HL-60 (cell line): Measurements from ENCODE around the gene GRIK2.

Experiments used
- DNase-seq, 2 experiments: peaks; one replicate each; pipeline ENCODE4 v3.0.0-alpha.2; 2010 to 2020; ENCODE audit warnings: low read depth in 1 of 2, low spot score in 1 of 2
- H3K27ac ChIP-seq: fragments of 250-450 bp; sonication (Bioruptor Pico); replicated peaks from 2 replicates; pipeline ENCODE4 v1.5.1; 2020; ENCODE audit warnings: mild to moderate bottlenecking, moderate library complexity
- H3K27me3 ChIP-seq: fragments of 250-450 bp; sonication (Bioruptor Pico); 2 replicates; pipeline ENCODE4 v1.5.1; 2021; ENCODE audit warnings: mild to moderate bottlenecking, moderate library complexity; ENCODE audit not compliant: insufficient read depth, poor library complexity, severe bottlenecking
- H3K4me3 ChIP-seq: replicated peaks from 2 replicates; pipeline ENCODE4 v1.5.1; 2011; ENCODE audit warnings: mild to moderate bottlenecking, control low read depth, low read length; ENCODE audit not compliant: insufficient read depth
- GABPA ChIP-seq: IDR thresholded peaks from 2 replicates; pipeline ENCODE4 v1.6.1; 2012; ENCODE audit warnings: low read depth
- POLR2AphosphoS5 ChIP-seq: IDR thresholded peaks from 2 replicates; pipeline ENCODE4 v1.6.1; 2012; ENCODE audit warnings: low read depth
- SPI1 ChIP-seq: IDR thresholded peaks from 2 replicates; pipeline ENCODE4 v1.6.1; 2012; ENCODE audit warnings: low read depth, mild to moderate bottlenecking, borderline replicate concordance
- TF ChIP-seq, protein P1 (sequence below): IDR thresholded peaks from one replicate; pipeline ENCODE4 v1.5.1; 2011; ENCODE audit warnings: low read length, control low read depth, inconsistent platforms; ENCODE audit not compliant: insufficient read depth
- TF ChIP-seq, protein P2 (sequence below): IDR thresholded peaks from 2 replicates; pipeline ENCODE4 v1.6.1; 2012; ENCODE audit warnings: low read depth; ENCODE audit not compliant: insufficient replicate concordance

Gene GRIK2

DNA sequence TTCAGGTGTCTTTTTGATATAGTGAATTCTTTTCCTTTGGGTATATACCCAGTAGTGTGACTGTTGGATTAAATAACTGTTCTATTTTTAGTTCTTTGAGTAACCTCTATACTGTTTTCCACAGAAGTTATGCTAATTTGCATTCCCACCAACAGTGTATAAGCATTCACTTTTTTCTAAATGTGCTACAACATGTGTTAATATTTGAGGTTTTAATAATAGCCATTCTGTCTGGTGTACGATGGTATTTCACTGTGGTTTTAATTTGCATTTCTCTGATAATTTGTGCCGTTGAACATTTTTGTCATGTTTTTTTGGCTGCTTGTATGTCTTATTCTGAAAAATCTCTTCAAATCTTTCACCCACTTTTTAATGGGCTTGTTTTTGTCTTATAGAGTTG lies 563.5 kb downstream of the GRIK2 start:
- TF ChIP-seq GABPA, result no peak
- TF ChIP-seq POLR2AphosphoS5, result no peak
- TF ChIP-seq, protein P1, sequence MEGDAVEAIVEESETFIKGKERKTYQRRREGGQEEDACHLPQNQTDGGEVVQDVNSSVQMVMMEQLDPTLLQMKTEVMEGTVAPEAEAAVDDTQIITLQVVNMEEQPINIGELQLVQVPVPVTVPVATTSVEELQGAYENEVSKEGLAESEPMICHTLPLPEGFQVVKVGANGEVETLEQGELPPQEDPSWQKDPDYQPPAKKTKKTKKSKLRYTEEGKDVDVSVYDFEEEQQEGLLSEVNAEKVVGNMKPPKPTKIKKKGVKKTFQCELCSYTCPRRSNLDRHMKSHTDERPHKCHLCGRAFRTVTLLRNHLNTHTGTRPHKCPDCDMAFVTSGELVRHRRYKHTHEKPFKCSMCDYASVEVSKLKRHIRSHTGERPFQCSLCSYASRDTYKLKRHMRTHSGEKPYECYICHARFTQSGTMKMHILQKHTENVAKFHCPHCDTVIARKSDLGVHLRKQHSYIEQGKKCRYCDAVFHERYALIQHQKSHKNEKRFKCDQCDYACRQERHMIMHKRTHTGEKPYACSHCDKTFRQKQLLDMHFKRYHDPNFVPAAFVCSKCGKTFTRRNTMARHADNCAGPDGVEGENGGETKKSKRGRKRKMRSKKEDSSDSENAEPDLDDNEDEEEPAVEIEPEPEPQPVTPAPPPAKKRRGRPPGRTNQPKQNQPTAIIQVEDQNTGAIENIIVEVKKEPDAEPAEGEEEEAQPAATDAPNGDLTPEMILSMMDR, result no peak
- TF ChIP-seq SPI1, result no peak
- TF ChIP-seq, protein P2, sequence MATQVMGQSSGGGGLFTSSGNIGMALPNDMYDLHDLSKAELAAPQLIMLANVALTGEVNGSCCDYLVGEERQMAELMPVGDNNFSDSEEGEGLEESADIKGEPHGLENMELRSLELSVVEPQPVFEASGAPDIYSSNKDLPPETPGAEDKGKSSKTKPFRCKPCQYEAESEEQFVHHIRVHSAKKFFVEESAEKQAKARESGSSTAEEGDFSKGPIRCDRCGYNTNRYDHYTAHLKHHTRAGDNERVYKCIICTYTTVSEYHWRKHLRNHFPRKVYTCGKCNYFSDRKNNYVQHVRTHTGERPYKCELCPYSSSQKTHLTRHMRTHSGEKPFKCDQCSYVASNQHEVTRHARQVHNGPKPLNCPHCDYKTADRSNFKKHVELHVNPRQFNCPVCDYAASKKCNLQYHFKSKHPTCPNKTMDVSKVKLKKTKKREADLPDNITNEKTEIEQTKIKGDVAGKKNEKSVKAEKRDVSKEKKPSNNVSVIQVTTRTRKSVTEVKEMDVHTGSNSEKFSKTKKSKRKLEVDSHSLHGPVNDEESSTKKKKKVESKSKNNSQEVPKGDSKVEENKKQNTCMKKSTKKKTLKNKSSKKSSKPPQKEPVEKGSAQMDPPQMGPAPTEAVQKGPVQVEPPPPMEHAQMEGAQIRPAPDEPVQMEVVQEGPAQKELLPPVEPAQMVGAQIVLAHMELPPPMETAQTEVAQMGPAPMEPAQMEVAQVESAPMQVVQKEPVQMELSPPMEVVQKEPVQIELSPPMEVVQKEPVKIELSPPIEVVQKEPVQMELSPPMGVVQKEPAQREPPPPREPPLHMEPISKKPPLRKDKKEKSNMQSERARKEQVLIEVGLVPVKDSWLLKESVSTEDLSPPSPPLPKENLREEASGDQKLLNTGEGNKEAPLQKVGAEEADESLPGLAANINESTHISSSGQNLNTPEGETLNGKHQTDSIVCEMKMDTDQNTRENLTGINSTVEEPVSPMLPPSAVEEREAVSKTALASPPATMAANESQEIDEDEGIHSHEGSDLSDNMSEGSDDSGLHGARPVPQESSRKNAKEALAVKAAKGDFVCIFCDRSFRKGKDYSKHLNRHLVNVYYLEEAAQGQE, result no peak
- no peaks in the 10 kb centered on the region for H3K27me3 ChIP-seq
- H3K4me3 ChIP-seq, result no peak overlapping the region
- no peak for DNase-seq
- H3K27ac ChIP-seq, result no peak overlapping the region

DNA sequence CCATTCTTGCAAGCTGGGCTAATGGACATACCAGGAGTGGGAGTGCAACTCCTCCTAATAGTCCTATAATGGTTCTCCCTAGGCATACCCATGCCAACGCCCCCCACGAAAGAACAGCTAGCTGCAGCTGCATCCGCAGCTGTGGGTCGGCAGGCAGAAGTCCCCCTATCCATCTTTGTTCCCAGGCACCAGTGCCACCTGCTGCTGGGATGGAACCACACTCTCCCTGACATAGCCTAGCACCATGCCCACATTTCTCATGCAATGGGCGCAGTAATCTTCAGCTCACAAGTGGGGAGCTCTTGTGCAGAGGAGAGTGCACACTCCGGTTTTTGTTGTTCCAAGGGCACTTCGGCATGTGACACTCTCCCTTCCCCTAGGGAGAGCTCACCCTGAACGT lies 567.8 kb downstream of the GRIK2 start:
- no peak overlapping the region for H3K27ac ChIP-seq
- H3K27me3 ChIP-seq, result no peaks in the 10 kb centered on the region
- DNase-seq, result no peak
- TF ChIP-seq GABPA (no peak), SPI1 (no peak), POLR2AphosphoS5 (no peak)
- TF ChIP-seq, protein P2, result no peak
- TF ChIP-seq, protein P1, result no peak
- no peak overlapping the region for H3K4me3 ChIP-seq

DNA sequence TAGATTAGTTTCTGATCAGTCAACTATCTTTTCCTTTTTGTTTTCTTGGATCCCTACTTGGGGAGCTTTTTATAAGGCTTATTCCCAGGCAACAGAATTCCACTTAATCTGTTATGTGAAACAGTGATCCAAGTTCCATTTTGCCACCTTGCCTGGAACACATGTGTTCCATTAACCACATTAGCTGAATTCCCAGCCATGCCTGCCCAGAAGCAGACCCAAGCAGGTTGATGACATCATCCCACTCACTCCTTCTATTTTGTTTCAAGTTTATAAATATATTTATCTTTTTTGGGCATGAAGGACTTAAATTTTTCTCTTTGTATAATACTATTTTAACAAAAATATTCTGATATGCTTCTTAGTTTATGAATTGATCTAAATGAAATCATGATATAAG lies 587.4 kb downstream of the GRIK2 start:
- Histone ChIP-seq H3K27ac (no peak overlapping the region), H3K27me3 (no peaks in the 10 kb centered on the region), H3K4me3 (no peak overlapping the region)
- no peak for DNase-seq
- TF ChIP-seq SPI1, result no peak
- no peak for TF ChIP-seq POLR2AphosphoS5
- TF ChIP-seq GABPA, result no peak
- TF ChIP-seq, protein P1, result no peak
- TF ChIP-seq, protein P2, result no peak
